HG02840 (cell line): ENCODE data around the gene PFN2.
"Not testable (repeated sequence)": the region's sequence is repeated elsewhere in the genome, so short reads cannot be mapped to it uniquely, and the experiment has no call there.

Experiments used
- ATAC-seq: cut with Tn5 transposase; IDR thresholded peaks from one replicate; pipeline ENCODE4 v1.9.1; 2021; ENCODE audit warnings: mild to moderate bottlenecking, moderate library complexity, moderate number of reproducible peaks; ENCODE audit not compliant: unreplicated experiment, low FRiP score

PFN2 gene

GRCh38 chr3:149969110-149969939, 1.4 kb downstream of the PFN2 start:
- ATAC-seq = no peak

GRCh38 chr3:149968216-149968615, 2.5 kb downstream of the PFN2 start:
- no peak for ATAC-seq

DNA sequence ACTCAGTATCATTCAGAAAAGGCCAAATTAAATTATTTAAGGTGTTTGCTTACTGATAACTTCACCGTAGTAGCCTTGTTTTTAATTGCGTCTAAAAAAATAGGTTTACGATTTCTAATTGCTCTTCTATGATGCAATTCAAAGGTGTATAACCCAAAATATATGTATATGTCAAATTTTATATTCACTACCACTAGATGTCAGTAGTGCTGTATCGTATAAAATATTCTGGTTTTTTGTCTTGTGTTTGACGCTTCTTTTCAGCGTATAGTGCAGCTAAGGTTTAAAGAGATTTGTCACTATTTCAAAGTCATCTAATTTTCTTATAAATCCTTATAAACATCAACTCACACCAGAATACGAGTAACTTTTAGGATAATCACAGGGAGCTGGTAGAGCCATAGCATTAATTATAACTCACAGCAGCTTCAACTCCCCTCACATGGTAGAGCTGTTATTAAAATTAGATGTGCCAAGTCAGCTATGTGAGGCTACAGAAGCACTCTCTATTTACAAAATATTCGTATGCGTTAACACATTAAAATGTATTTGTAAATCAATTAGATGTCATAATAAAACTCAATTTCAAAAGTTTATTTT, 3.5 kb downstream of the PFN2 start:
- no peak for ATAC-seq

- ATAC-seq = no peak
These were observed 5.4 kb downstream of the PFN2 start for GRCh38 chr3:149965278-149965677.

DNA sequence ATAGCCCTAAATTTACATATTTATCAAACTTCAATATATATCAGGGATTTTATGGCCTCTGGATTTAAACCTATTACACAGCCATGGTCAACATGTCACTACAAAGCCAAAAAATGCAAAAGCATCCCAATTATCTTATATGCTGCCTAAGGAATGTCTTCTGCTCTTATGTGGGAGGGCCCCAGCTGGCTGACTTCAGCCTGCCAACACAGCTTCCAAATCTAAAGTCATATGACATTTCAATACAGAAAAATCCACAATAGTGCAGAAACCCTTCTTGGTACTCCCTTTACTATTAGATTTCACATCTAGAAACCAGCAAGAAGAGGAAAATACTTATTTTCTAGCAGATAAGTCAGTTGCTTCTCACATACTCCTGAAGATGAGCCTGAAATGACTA, 6.4 kb downstream of the PFN2 start:
- no peak for ATAC-seq

DNA sequence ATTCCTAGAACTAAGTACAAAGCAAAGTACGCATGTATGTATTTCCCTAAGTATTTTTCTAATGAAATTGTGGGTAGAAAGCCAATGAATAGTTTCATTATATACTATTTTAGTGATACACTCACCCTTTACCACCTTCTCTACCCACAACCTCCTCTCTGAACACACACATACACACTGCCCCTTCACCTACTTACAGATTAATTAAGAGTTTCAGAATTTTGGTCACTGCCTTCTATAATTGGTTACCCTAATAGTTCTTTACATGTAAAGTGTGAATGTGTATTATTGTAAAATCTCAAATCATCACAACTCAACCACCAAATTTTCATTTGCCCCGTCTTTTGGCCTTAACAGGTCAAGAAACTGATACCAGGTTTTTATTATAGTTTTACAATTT, 7.2 kb downstream of the PFN2 start:
- no peak for ATAC-seq

DNA sequence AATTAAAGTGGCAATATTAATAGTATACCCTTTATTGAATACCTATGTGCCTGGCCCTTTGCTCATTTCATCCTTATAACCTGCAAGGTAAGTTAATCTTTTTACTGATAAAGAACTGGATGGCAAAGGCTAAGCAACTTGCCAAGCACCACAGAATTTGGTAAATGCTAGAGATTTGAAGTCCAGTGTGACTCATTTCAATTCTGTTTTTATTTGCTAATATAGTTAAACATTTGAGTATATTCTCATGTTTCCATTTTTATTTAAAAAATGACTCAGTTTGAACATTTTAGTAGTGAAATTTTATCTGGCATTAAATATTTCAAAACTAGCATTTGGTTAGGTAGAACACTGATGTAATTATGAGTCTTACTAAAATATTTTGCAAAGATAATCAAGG, 11.3 kb downstream of the PFN2 start:
- no peak for ATAC-seq

DNA sequence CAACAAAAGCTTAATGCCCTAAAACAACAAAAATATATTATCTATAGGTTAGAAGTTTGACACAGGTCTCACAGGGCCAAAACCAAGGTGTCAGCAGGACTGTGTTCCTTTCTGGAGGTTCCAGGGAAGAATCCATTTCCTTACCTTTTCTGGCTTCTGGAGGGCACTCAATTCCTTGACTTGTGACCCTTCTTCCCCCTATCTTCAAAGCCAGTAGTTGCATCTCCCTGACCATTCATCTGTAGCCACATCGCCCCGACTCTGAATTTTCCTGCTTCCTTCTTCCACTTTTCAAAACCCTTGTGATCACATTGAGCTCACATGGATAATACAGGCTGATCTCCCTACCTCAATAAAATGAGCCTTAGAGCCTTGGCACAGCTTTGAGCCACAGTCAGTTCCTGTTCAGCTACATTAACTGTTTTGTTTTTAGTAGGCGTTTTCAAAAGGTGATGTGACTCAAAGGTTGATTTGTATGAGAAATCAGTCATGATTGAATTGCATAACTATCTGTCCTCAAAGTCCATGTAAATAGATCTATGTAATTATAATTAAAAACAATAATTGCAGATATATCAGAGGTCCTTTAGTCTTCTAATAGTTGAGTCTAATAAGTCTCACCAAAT, 12.4 kb downstream of the PFN2 start:
- no peak for ATAC-seq

DNA sequence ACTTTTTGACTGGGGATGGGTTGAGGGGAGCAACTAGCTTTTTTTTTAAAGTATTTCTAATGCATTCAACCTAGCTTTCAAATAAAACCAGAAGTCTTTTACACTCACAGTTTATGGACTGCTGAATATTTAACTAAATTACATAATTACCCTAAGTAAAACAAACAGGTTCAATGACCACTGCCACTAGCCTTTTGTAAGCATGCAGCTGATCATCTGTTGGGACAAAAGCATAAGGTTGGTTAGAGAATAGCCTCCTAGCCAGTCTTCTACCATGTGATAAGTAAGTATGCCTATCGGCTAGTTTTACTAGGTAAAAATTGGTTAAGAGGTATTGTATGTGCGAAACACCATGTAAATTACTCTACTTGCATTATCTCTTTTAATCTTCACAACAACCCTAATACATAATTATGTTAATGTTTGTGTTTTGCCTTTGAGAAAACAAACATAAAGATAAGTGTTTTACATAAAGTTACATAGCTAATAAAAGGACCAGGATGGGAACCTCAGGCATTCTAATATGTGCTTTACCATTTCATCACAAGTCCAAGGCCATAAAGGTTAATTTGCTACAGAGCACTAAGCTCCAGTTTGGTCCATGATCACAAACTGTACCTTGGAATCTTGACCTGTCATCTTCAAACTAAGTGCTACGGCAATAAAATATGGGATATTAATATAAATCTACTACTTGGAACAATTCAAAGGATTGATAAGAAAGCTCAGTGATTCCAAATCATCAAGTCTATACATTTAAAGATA, 13.2 kb downstream of the PFN2 start:
- ATAC-seq = no peak

DNA sequence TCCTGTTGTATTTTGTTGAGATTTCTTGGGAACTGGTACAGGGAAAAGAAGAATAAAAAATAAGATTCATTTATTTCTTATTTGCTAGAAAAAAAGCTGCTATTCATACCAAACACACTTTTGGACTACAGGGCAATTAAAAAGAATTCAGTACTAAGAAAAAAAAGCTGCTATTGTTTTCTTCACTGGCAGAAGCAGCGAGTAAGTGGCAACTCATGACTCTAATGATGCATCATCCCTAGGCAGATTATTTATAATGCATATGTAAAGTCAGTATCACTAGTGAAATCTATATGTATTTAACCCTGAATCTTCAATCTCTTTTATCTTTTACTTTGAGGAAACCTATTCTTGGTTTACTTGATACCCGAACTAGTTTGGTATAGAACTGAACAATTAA, 15.2 kb downstream of the PFN2 start:
- ATAC-seq = no peak

GRCh38 chr3:149954812-149955211, 15.9 kb downstream of the PFN2 start:
- ATAC-seq = no peak

- no peak for ATAC-seq
These were observed 21.5 kb downstream of the PFN2 start for GRCh38 chr3:149949181-149949580.

- ATAC-seq = no peak
These were observed 23.5 kb downstream of the PFN2 start for GRCh38 chr3:149947231-149947630.

DNA sequence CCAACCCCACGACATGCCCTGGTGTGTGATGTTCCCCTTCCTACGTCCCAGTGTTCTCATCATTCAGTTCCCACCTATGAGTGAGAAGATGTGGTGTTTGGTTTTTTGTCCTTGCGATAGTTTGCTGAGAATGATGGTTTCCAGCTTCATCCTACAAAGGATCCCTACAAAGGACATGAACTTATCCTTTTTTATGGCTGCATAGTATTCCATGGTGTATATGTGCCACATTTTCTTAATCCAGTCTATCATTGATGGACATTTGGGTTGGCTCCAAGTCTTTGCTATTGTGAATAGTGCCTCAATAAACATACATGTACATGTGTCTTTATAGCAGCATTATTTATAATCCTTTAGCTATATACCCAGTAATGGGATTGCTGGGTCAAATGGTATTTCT, 26.7 kb downstream of the PFN2 start:
- ATAC-seq = not testable (repeated sequence)

GRCh38 chr3:149942409-149942808, 28.3 kb downstream of the PFN2 start:
- no peak for ATAC-seq

DNA sequence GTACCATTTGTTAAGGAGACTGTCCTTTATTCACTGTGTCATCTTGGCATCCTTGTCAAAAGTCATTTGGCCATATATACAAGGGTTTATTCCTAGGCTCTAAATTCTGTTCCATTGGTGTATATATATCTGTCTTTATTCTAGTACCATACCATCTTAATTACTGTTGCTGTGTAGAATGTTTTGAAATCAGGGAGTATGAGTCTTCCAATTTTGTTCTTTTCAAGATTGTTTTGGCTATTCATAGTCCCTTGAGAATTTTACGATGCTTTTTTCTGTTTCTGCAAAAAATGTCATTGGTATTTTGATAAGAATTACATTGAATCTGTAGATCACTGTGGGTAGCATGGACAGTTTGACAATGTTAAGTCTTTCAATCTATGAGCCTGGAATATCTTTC, 28.7 kb downstream of the PFN2 start:
- no peak for ATAC-seq

DNA sequence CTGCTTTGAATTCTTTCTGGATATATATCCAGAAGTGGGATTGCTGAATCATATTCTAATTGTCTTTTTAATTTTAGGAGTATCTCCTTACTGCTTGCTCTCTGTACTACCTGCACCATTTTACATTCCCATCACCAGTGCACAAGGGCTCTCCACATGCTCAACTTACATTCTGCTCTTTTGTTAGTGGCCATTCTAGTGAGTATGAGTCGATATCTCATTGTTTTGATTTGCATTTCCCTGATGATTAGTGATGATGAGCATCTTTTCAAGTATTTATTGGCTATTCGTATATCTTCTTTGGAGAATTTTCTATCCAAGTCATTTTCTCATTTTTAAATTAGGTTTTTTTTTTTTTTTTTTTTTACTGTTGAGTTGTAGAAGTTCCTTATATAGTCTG, 29.5 kb downstream of the PFN2 start:
- no peak for ATAC-seq

DNA sequence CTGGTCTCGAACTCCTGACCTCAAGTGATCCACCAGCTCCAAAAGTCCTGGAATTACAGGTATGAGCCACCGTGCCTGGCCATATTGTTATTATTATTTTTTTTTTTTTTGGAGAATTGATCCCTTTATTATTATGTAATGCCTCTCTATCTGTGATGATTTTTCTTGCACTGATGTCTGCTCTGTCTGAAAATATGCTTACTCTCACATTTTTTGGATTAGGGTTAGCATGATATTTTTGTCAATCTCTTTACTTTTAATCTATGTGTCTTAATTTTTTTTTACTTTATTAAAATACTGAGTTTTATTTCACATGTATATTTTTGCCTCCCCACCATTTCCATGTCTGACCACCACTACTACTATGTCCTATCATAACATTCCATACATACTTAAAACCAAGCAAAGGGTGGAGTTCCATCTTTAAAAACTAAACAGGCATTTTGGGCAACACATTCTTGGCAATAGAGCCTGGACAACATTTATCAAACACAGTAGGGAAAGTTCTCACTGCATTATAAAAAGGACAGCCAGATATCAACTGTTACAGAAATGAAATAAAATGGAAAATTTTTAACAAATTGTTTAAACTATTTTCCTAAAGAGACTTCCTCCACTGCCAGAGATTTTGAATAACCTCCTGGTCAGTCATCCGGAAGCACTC, 32.2 kb downstream of the PFN2 start:
- ATAC-seq = not testable (repeated sequence)

DNA sequence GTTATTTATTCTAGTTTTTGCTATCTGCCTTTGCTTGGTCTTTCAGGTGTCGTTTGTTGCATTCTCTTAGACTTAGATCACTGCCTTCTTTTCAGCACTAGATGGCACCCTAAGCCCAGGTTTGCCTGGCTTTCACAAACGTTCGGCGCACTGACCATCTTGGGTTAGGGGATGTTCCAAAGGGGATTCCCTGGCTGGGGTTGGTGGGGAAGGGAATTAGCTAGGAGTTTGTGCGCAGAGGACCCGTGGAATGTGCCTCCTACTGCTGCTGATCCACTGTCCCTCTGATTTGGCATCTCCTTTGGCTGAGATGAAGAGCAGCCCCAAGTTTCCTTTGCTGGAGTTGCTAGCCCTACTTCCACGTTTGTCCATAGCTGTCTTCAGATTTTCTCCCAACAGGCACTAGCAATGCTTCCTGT, 33.9 kb downstream of the PFN2 start:
- ATAC-seq = no peak

- ATAC-seq = no peak
These were observed 36.2 kb downstream of the PFN2 start for GRCh38 chr3:149934524-149934923.
